ENCODE data around the gene POM121L2. TPM values are rescaled to one million over a fixed set of nuclear protein-coding genes. Genes with fewer than 3 reads are reported as not detected.

POM121L2 gene
- total and polyA plus RNA-seq, 2 donors (not counting 3 experiments of a cell fraction or from before 2014, with no cell fraction given) = not detected

DNA sequence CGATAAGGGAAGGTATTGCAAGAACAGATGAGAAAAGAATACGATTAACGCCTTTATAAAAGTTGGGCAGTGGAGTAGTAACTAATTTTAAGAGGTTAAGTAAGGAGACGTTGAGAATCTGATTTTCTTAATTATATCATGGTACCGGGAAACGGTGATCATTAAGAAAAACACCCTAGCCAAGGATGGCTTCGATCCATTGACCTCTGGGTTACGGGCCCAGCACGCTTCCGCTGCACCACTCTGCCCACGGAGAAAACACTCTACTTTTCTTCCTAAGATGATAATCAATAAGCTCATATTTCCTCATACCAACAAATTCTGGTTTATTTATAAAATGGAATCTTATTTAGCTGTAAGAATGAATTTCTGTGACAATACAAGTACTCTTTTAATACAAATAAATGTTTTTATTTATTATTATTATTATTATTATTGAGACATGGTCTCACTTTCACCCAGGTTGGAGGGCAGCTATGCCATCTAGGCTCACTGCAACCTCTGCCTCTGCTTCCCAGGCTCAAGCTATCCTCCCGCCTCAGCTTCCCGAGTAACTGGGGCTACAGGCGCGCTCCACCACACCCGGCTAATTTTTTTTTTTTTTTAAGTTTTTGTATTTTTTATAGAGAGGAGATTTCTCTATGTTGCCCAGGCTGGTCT is 8.3 kb downstream of the POM121L2 start:
- no peak overlapping the region for H3K4me2 ChIP-seq (ENCODE audit: insufficient read depth, low read length)

More for the DNA sequence above, 8.3 kb downstream of the POM121L2 start:
- Histone ChIP-seq H3K9me3 (replicated peaks; ENCODE audit: control insufficient read depth, insufficient read depth, low read length) (no peaks in the 10 kb centered on the region), H4K20me1 (replicated peaks; ENCODE audit: control insufficient read depth, extremely low read depth, insufficient read depth, low read length) (no peaks in the 10 kb centered on the region), H3K27ac (ENCODE audit: insufficient read depth, low read depth, low read length) (no peak overlapping the region), H3K4me1 (ENCODE audit: control insufficient read depth, extremely low read depth, insufficient read depth, low read length) (no peaks in the 10 kb centered on the region), H3K79me2 (ENCODE audit: control insufficient read depth, insufficient read depth, low read length) (no peaks in the 10 kb centered on the region), H3K9me1 (replicated peaks; ENCODE audit: control insufficient read depth, extremely low read depth, insufficient read depth, low read length) (no peaks in the 10 kb centered on the region), H2AFZ (ENCODE audit: low read depth, low read length) (no peak overlapping the region), H3K36me3 (ENCODE audit: control insufficient read depth in 2 of 2, extremely low read depth in 1 of 2, insufficient read depth in 2 of 2, low read length in 2 of 2) (no peaks in the 10 kb centered on the region), H3K27me3 (ENCODE audit: control insufficient read depth in 2 of 2, insufficient read depth in 2 of 2, low read length in 2 of 2) (peaks cover 0 to 5% of the 10 kb centered on the region in 2 experiments), H3K9ac (replicated peaks; ENCODE audit: extremely low read depth, insufficient read depth, low read length) (no peak overlapping the region), H3K4me3 (replicated peaks in 1 of 3; ENCODE audit: insufficient read depth in 1 of 3, low read depth in 1 of 3, low read length in 3 of 3) (no peak overlapping the region)
- BruUV-seq (replicated peaks) = no TSS peak
- ChIA-PET CTCF (interaction anchor here (1.1 to 1.3 kb wide), 2 partner anchors 9 to 177 kb away, joined by 3 to 5 read pairs; no protein-coding TSS in a partner anchor), POLR2A (no interaction called here)
- TF ChIP-seq, protein P1, sequence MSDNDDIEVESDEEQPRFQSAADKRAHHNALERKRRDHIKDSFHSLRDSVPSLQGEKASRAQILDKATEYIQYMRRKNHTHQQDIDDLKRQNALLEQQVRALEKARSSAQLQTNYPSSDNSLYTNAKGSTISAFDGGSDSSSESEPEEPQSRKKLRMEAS (IDR thresholded peaks at IDR 0.05; ENCODE audit: insufficient read depth, insufficient read length) = no peak
- no peak for TF ChIP-seq JUN (IDR thresholded peaks at IDR 0.05; ENCODE audit: borderline replicate concordance, insufficient read depth, insufficient read length, low read depth)
- TF ChIP-seq POLR2A (IDR thresholded peaks at IDR 0.05; ENCODE audit: low read depth, low read length) = no peak
- TF ChIP-seq, protein P2, sequence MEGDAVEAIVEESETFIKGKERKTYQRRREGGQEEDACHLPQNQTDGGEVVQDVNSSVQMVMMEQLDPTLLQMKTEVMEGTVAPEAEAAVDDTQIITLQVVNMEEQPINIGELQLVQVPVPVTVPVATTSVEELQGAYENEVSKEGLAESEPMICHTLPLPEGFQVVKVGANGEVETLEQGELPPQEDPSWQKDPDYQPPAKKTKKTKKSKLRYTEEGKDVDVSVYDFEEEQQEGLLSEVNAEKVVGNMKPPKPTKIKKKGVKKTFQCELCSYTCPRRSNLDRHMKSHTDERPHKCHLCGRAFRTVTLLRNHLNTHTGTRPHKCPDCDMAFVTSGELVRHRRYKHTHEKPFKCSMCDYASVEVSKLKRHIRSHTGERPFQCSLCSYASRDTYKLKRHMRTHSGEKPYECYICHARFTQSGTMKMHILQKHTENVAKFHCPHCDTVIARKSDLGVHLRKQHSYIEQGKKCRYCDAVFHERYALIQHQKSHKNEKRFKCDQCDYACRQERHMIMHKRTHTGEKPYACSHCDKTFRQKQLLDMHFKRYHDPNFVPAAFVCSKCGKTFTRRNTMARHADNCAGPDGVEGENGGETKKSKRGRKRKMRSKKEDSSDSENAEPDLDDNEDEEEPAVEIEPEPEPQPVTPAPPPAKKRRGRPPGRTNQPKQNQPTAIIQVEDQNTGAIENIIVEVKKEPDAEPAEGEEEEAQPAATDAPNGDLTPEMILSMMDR (IDR thresholded peaks at IDR 0.05; ENCODE audit: extremely low read depth in 1 of 2, insufficient read depth in 1 of 2, low read depth in 1 of 2, low read length in 2 of 2) = no peak
- no peak for TF ChIP-seq MYC (IDR thresholded peaks at IDR 0.05; ENCODE audit: low read depth, low read length)
- no peak for TF ChIP-seq FOS (IDR thresholded peaks at IDR 0.05; ENCODE audit: borderline replicate concordance, insufficient read depth, low read length)
- no peak for TF ChIP-seq POLR2AphosphoS5 (IDR thresholded peaks at IDR 0.05; ENCODE audit: insufficient read depth, low read depth, low read length)
- TF ChIP-seq GATA2 (IDR thresholded peaks at IDR 0.05; ENCODE audit: insufficient read depth, insufficient read length, low read depth, low read length) = no peak
- TF ChIP-seq EZH2 (IDR thresholded peaks at IDR 0.05; ENCODE audit: borderline replicate concordance, low read depth, low read length, severe bottlenecking) = no peak
- DNase-seq (ENCODE audit: low read depth, low spot score) (no peak), FAIRE-seq (no peak)
- intact Hi-C loops (cut with micrococcal nuclease) = no loop called here
- dilution Hi-C loops (cut with MboI; ENCODE audit: extremely low pct_ligation_motif_present, low sequenced_read_pairs) = no loop called here
